Keratinocyte (primary cell): ENCODE data around the gene XKR3. TPM values are rescaled to one million over a fixed set of nuclear protein-coding genes. Genes with fewer than 3 reads are reported as not detected.

ENCODE experiments used
- DNase-seq: peaks from one replicate; pipeline ENCODE4 v3.0.0-alpha.2; 2011; ENCODE audit warnings: low read depth, missing footprints, low spot score
- FAIRE-seq: peaks from 2 replicates; lab custom pipeline; 2011; peaks lifted over from hg19 to GRCh38; lab: Jason Lieb, UNC
- H2AFZ ChIP-seq: 2 replicates; pipeline ENCODE4 v1.6.0; 2012; ENCODE audit warnings: low read length, control low read depth, inconsistent platforms; ENCODE audit not compliant: control insufficient read depth
- H3K27ac ChIP-seq: 2 replicates; pipeline ENCODE4 v1.5.1; 2011; ENCODE audit warnings: low read length; ENCODE audit not compliant: control insufficient read depth, insufficient read depth
- H3K27me3 ChIP-seq: 3 replicates; pipeline ENCODE4 v1.6.0; 2011; ENCODE audit warnings: low read length; ENCODE audit not compliant: control insufficient read depth, insufficient read depth; ENCODE audit errors: extremely low read depth
- H3K36me3 ChIP-seq, 2 experiments: 2 replicates in 1 of 2; 3 replicates in 1 of 2; pipeline ENCODE4 v1.5.1; 2011; ENCODE audit warnings: low read length in 2 of 2, mild to moderate bottlenecking in 1 of 2; ENCODE audit not compliant: control insufficient read depth in 2 of 2, insufficient read depth in 2 of 2; ENCODE audit errors: extremely low read depth in 1 of 2
- H3K4me1 ChIP-seq: 3 replicates; pipeline ENCODE4 v1.5.1; 2011; ENCODE audit warnings: low read length; ENCODE audit not compliant: control insufficient read depth, insufficient read depth; ENCODE audit errors: extremely low read depth
- H3K4me2 ChIP-seq: 3 replicates; pipeline ENCODE4 v1.6.0; 2011; ENCODE audit warnings: low read depth, low read length; ENCODE audit not compliant: control insufficient read depth, insufficient read depth; ENCODE audit errors: extremely low read depth
- H3K4me3 ChIP-seq, 3 experiments: fragments of 200-600 bp in 1 of 3; sonication (generic) in 1 of 3; 2 replicates in 2 of 3; 3 replicates in 1 of 3; pipeline ENCODE4 v1.5.1; 2011 to 2016; ENCODE audit warnings: low read length in 3 of 3, mild to moderate bottlenecking in 3 of 3, control low read depth in 2 of 3, inconsistent platforms in 1 of 3, low read depth in 1 of 3, mixed read lengths in 1 of 3, mixed run types in 1 of 3, moderate library complexity in 1 of 3; ENCODE audit not compliant: control insufficient read depth in 2 of 3, insufficient read depth in 2 of 3; ENCODE audit errors: extremely low read depth in 1 of 3
- H3K79me2 ChIP-seq: 2 replicates; pipeline ENCODE4 v1.6.0; 2012; ENCODE audit warnings: low read length; ENCODE audit not compliant: control insufficient read depth, insufficient read depth
- H3K9ac ChIP-seq: 3 replicates; pipeline ENCODE4 v1.6.0; 2011; ENCODE audit warnings: low read length; ENCODE audit not compliant: control insufficient read depth, insufficient read depth; ENCODE audit errors: extremely low read depth
- H3K9me1 ChIP-seq: 3 replicates; pipeline ENCODE4 v1.6.0; 2011; ENCODE audit warnings: low read length; ENCODE audit not compliant: control insufficient read depth, insufficient read depth; ENCODE audit errors: extremely low read depth
- H3K9me3 ChIP-seq: 2 replicates; pipeline ENCODE4 v1.5.1; 2012; ENCODE audit warnings: low read depth, low read length; ENCODE audit not compliant: control insufficient read depth
- H4K20me1 ChIP-seq: 3 replicates; pipeline ENCODE4 v1.6.0; 2011; ENCODE audit warnings: low read length; ENCODE audit not compliant: control insufficient read depth, insufficient read depth; ENCODE audit errors: extremely low read depth
- EZH2 ChIP-seq: IDR thresholded peaks from one replicate; pipeline ENCODE4 v1.6.1; 2012; ENCODE audit warnings: inconsistent platforms, mild to moderate bottlenecking, low read length, moderate library complexity
- dilution Hi-C: fragments of 300-500 bp; cut with MboI; formaldehyde crosslinking; loops from one replicate; pipeline ENCODE4 v1.7.0; 2020; ENCODE audit warnings: low sequenced_read_pairs; ENCODE audit not compliant: extremely low pct_ligation_motif_present
- polyA plus RNA-seq, 5 experiments: library from polyadenylated mRNA; depleted of rRNA in 3 of 5; stranded (reverse) in 3 of 5; stranded (forward) in 1 of 5; unstranded in 1 of 5; fragments of >200 nt; gene quantifications; 1 replicate in 1 of 5; 2 replicates in 3 of 5; 3 replicates in 1 of 5; pipeline versions ENCODE4 v1.2.1 to v1.2.3, GENCODE V29; 2011 to 2012; ENCODE audit warnings: missing spikeins in 2 of 5, low read depth in 1 of 5, low replicate concordance in 1 of 5
- TF ChIP-seq, protein P1 (sequence below), 3 experiments: IDR thresholded peaks in 1 of 3; conservative IDR thresholded peaks in 1 of 3; optimal IDR thresholded peaks in 1 of 3; 2 replicates in 2 of 3; 3 replicates in 1 of 3; pipeline versions ENCODE3 to v1.5.1; 2011; ENCODE audit warnings: low read length in 3 of 3, mild to moderate bottlenecking in 3 of 3, moderate library complexity in 2 of 3, control low read depth in 1 of 3, inconsistent platforms in 1 of 3; ENCODE audit not compliant: insufficient read depth in 2 of 3; ENCODE audit errors: extremely low read depth in 1 of 3

Gene XKR3
- polyA plus RNA-seq, 1 donor (not counting 4 experiments of a cell fraction or from before 2014, with no cell fraction given), result not detected

GRCh38 chr22:16783453-16783852 is 41.8 kb downstream of the XKR3 start:
- Histone ChIP-seq H3K9me3 (no peaks in the 10 kb centered on the region), H4K20me1 (no peaks in the 10 kb centered on the region)
- dilution Hi-C loops, result no loop called here

GRCh38 chr22:16781764-16782329 is 43.4 kb downstream of the XKR3 start:
- no peaks in the 10 kb centered on the region for H3K4me1 ChIP-seq
- no peaks in the 10 kb centered on the region for H3K79me2 ChIP-seq
- no peaks in the 10 kb centered on the region for H3K9me3 ChIP-seq
- no peak for FAIRE-seq
- no peaks in the 10 kb centered on the region for H3K36me3 ChIP-seq
- H3K9ac ChIP-seq, result no peak overlapping the region
- no peak overlapping the region for H2AFZ ChIP-seq
- no peak for TF ChIP-seq EZH2
- TF ChIP-seq, protein P1, sequence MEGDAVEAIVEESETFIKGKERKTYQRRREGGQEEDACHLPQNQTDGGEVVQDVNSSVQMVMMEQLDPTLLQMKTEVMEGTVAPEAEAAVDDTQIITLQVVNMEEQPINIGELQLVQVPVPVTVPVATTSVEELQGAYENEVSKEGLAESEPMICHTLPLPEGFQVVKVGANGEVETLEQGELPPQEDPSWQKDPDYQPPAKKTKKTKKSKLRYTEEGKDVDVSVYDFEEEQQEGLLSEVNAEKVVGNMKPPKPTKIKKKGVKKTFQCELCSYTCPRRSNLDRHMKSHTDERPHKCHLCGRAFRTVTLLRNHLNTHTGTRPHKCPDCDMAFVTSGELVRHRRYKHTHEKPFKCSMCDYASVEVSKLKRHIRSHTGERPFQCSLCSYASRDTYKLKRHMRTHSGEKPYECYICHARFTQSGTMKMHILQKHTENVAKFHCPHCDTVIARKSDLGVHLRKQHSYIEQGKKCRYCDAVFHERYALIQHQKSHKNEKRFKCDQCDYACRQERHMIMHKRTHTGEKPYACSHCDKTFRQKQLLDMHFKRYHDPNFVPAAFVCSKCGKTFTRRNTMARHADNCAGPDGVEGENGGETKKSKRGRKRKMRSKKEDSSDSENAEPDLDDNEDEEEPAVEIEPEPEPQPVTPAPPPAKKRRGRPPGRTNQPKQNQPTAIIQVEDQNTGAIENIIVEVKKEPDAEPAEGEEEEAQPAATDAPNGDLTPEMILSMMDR (optimal IDR thresholded peaks at IDR 0.05 in 1 of 3, IDR thresholded peaks at IDR 0.05 in 1 of 3, conservative IDR thresholded peaks at IDR 0.05 in 1 of 3; ENCODE audit: extremely low read depth in 1 of 3, insufficient read depth in 2 of 3, low read length in 3 of 3), result no peak
- H3K27me3 ChIP-seq, result no peaks in the 10 kb centered on the region
- no peak overlapping the region for H3K27ac ChIP-seq
- no peaks in the 10 kb centered on the region for H3K9me1 ChIP-seq
- H3K4me3 ChIP-seq, result no peak overlapping the region
- DNase-seq, result no peak
- no peak overlapping the region for H3K4me2 ChIP-seq
- H4K20me1 ChIP-seq, result no peaks in the 10 kb centered on the region
- dilution Hi-C loops, result no loop called here

More at GRCh38 chr22:16783453-16783852, 41.8 kb downstream of the XKR3 start:
- Histone ChIP-seq H3K4me2 (no peak overlapping the region), H3K27ac (no peak overlapping the region), H3K36me3 (no peaks in the 10 kb centered on the region), H3K9ac (no peak overlapping the region), H3K79me2 (no peaks in the 10 kb centered on the region), H3K4me3 (no peak overlapping the region), H3K4me1 (no peaks in the 10 kb centered on the region), H2AFZ (no peak overlapping the region), H3K27me3 (no peaks in the 10 kb centered on the region), H3K9me1 (no peaks in the 10 kb centered on the region)
- TF ChIP-seq, protein P1 (optimal IDR thresholded peaks at IDR 0.05 in 1 of 3, IDR thresholded peaks at IDR 0.05 in 1 of 3, conservative IDR thresholded peaks at IDR 0.05 in 1 of 3; ENCODE audit: extremely low read depth in 1 of 3, insufficient read depth in 2 of 3, low read length in 3 of 3), result no peak
- TF ChIP-seq EZH2, result no peak
- DNase-seq (no peak), FAIRE-seq (no peak)
